B cell (primary cell): Measurements from ENCODE around the gene GATM.

Experiments used
- CTCF ChIP-seq: fragments of 200-600 bp; IDR thresholded peaks from one replicate; pipeline ENCODE4 v1.8.0; 2022; ENCODE audit warnings: antibody characterized with exemption, mild to moderate bottlenecking
- EZH2 ChIP-seq: IDR thresholded peaks from 2 replicates; pipeline ENCODE4 v1.6.1; 2012; ENCODE audit warnings: borderline replicate concordance, low read depth, mild to moderate bottlenecking, moderate library complexity, low read length; ENCODE audit not compliant: insufficient read depth, poor library complexity, severe bottlenecking

DNA sequence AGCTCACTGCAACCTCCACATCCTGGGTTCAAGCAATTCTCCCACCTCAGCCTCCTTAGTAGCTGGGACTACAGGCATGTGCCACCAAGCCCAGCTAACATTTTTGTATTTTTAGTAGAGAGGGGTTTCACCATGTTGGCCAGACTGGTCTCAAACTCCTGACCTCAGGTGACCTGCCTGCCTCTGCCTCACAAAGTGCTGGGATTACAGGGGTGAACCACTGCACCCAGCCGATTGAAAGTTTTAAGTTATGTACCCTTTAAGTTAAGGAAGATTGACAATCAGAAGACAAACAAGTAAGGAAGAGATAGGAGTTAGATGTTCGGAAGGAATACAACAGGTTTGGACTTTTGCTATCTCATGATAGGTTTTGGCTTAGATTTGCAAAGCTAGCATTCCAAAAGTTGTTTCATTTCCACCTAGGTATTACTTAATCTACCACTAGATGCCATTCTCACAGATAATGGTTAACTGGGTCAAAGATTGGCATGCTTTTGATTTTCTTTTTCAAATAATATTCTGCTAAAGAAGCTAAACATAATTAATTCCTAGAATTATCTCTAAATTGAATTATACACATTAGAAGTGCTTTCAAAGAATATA is 35.0 kb downstream of the GATM start:
- no peak for TF ChIP-seq CTCF
- no peak for TF ChIP-seq EZH2
